ENCODE data around the gene SLC11A2.
"Not testable (repeated sequence)": the region's sequence is repeated elsewhere in the genome, so short reads cannot be mapped to it uniquely, and the experiment has no call there.

SLC11A2 gene

DNA sequence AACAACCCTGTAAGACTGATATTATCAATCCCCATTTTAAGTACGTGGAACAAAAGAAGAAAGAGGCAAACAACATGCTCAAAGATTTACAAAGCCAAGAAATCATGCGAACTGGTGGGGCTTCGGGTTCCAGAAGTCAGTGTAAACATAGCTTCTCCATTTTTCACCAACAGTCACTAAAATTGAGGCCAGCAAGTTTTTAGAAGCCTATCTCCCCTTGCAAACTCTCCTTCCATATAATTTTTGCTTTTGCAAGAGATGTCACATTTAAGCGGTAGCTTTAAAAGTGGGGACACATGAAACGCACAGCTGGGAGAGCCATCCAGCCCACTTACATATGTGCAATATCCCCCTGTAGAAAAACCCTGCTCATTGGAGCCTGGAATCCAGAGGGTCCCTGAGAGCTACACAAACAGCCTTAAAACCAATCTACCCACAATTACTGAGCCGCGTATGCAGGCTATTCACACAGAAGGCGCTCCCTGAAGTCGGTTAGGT, 797 bp downstream of the SLC11A2 start:
- DNase-seq, result no peak

DNA sequence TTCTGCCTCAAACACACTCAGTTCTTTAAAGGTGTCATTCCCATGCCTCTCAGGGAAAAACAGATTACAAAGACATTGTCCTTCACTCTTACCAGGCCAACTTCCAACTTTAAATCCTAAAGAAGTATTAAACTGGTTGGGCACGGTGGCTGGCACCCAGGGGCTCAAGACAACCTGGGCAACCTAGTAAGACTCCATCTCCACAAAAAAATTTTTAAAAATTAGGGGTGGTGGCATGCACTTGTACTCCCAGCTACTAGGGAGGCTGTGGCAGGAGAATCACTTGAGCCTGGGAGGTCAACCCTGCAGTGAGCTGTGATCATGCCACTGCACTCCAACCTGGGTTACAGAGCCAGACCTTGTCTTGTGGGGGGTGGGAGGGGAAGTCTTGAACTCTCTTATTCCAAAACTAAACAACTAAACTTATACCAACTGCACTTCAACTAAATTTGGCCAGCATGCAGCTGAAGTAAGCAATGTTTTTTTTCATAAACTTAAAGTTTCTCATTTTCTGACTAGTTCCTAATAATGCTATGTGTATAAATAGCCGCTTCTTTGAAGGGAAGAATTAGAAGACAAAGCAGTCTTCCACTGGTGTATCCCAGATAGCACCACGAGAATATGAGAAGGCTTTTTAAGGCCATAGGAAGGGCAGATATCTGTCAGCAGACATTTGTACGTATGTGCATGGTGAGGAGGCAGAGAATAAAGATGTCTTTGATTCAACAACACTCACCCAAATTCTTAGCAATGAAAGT, 2.4 kb downstream of the SLC11A2 start:
- DNase-seq, result no peak

DNA sequence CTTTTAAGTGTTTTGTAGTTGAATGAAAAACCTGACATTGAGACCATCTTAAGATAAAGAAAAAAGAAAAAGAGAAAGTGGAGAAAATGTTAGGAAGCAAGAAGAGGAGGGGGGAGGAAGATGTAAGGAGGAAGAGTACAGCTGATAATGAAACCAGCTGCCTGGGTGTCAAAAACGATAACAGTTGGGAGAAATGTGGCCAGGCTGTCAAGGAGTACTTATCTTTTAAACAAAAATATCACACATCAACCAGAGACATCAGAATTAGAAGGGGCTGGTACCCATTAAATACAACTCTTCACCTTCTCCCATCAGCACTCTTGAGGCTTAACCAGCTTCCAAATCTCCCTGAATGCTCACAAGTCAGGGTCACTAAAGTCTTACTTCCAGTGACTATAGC, 4.5 kb downstream of the SLC11A2 start:
- DNase-seq, result no peak

DNA sequence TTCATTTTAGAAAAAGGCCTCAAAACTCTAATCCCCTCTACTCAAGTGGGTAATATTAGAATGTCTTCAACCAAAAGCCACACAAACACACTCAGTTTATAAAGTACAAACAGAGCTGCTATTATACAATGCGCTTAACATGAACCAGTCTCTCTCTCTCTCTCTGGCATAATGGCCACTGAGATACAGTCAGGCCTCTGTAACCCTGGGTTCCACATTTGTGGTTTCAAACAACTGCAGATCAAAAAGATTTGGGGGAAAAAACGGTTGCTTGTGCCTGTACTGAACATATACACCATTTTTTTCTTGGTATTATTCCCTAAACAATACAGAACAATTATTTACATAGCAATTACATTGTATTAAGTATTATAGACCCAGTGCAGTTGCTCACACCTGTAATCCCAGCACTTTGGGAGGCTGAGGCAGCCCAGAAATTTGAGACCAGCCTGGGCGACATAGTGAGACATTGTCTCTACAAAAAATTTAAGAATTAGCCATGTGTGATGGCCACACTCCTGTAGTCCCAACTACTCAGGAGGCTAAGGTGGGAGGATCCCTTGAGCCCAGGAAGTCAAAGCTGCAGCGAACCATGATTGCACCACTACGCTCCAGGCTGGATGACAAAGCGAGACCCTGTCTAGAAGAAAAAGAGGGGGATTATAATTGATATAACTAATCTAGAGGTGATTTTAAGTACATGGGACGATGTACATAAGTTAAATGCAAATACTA, 5.6 kb downstream of the SLC11A2 start:
- DNase-seq, result no peak

DNA sequence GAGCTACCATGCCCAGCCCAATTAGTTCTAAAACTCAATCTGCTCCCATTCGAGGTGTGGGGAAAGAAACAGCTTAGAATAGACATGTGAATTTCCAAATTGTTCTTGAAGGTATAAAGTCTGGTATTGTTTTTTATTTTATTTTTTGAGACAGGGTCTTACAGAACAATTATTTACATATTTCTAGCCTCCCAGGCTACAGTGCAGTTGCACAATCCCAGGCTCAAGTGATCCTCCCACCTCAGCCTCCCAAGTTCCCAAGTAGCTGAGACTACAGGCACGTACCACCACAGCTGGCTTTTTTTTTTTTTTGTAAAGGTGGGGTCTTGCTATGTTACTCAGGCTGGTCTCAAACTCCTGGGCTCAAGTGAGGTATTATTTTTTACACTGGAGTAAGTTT, 6.3 kb downstream of the SLC11A2 start:
- no peak for DNase-seq

DNA sequence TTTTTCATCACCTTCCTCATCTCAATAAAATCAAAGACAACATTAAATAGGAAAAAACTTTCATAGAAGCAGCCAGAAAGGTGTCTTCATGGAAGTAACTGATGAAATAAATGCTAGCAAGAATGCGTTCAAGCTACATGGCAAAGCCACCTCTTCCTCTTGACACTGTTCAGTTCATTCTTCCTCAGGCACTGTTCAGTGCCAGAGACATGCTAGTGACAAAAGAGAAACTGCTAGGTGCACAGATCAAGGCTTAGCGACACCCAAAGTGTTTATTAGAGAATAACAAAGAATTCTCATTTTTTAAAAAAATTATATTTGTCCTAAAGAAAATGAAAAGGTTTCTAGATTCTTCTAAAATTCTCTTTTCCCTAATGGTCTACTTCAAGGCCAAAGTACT, 7.2 kb downstream of the SLC11A2 start:
- DNase-seq, result no peak

DNA sequence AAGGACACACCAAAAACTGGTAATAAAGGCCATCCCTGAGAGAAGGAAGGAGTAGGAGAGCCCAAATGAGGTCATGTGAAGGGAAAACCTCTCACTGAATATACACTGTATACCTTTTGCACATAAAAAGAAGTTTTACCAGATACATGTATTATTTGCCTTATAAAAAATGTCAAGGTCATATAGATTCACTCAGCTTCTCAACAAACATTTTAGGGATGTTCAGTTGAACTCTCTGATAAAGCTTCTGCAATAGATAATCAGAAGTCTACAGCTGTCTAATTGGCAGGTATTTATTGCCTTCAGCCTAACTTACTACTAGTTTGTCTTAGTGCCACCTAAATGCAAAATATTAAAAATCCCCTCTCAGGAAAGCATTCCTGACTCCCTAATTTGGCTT, 8.7 kb downstream of the SLC11A2 start:
- no peak for DNase-seq

DNA sequence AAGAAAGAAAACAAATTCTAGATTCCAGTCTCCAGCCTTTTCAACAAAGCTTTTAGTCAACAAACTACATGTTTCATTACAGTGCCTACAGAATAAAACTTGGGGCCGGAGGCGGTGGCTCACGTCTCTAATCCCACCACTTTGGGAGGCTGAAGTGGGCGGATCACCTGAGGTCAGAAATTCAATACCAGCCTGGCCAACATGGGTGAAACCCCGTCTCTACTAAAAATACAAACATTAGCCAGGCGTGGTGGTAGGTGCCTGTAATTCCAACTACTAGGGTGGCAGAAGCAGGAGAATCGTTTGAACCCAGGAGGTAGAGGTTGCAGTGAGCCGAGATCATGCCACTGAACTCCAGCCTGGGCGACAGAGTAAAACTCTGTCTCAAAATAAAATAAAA, 11.7 kb downstream of the SLC11A2 start:
- not testable (repeated sequence) for DNase-seq

DNA sequence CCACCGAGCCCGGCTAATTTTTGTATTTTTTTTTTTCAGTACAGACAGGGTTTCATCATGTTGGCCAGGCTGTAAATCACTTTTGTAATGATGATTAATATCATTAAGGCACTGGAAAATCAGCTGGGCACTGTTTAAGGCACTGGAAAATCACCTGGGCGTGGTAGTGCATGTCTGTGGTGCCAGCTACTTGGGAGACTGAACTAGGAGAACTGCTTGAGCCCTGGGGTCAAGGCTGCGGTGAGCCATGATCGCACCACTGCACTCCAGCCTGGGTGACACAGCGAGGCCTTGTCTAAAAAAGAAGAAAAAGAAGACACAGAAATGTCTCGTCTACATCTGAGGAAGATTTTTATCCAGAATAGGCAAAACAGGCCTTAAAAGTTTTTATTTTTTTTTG, 12.7 kb downstream of the SLC11A2 start:
- DNase-seq, result no peak

DNA sequence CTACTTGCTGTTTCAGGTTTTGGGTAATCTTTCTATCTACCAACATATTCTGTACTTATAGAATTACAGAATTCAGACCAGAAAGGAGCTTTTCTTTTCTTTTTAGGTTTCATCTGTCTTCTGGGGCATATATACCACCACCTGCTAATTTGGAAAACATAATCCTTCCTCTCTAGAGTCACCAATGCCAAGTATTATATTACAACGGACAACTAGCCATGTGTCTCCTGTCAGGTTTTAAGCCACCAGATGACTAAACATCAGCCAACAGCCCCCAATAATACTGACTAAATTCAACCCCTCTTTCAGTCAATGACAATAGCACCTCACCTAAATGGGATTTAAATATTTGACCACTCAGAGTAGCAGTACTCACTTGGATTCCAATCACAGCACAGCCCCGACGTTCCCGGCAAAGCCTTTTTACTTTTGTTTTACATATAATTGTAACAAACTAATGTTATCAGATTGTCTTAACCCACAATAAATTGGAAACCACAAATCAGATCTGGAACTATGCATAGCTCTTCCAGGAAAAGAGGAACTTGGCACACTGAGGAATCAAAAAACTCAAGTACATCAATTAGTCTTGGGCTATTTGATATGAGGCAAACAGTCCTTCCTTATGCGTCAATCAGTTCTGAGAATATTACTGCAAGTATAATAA, 13.5 kb downstream of the SLC11A2 start:
- DNase-seq, result no peak

DNA sequence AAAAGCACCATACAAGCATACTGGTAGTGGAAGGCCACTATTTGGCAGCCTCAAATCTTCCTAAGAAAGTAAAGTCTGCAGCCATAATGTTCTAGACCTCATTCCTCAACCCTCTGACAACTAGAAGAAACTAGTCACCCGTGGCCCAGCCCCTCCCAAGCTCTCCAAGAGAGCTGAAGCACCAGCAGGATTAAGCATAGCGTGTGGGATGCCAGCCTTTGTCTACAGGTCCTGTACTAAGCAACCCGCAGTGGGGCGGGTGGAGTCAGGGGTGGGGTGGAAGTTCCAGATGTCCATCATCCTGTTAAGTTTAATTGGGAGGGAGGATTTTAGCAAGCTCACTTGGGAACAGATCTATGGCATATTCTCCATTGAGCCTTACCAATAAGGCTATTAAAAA, 14.2 kb downstream of the SLC11A2 start:
- DNase-seq, result no peak

DNA sequence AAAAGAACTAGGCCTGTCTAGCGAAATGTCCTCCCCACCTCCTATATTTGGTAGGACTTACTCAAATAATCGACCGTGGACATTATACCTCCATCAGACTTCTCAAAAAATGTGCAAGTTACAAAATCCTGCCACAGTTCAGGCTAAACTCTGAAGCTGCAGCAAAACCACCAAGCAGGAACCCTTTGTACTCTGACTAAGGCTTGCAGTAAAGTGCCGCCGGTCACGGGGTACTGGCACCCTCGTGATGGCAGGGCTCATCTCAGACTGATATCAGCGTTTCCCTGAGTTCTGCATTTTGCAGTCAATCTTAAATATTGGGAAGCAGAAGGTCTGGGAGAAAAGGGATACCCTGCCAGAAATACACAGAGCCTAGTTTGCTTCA, 17.1 kb downstream of the SLC11A2 start:
- DNase-seq, result no peak

DNA sequence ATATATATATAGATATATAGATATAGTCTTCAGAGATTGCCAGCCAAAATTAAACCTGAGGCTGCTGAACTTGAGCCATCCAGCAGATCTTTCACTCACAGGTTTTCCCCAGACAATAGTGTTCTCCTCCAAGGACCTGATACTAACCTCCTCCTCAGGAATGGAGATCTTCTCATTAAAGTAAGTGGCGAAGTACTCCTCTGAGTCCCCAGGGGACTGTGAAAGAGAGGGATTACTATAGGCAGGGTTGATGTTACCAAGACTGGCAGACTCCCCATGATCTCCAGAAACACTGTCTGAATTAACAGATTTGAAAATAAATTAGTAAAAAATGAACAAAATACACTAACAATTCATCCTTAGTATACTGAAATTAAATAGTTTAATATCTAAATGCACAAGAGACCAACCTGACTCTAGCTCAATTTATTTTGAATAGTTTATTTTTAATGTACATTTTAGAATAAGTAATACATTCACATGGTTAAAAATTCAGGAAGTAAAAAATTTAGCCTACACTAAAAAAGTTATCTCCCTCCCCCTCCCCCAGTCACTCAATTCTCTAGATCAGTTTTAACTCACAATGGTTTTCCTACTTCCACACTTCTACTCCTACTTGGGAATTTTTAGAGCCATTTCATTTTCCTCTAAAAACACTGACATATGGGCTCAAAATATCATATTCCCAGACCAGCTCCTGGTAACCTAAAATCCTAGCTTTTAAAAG, 17.7 kb downstream of the SLC11A2 start:
- no peak for DNase-seq

DNA sequence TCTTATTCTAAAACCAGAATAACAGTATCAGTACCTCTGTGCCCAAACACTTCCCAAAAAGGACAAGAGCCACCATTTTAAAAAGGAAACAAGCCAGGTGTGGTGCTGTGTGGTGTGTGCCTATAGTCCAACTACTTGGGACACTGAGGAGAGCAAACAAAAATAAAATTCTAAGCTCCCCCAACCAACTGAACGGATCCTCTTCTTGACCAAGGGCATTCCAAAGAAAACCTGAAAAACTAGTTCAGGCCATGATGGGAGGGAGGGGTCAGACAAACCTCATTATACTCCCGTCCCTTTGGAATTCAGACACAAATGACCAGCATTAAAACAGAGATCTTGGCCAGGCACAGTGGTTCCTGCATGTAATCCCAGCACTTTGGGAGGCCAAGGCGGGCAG, 20.5 kb downstream of the SLC11A2 start:
- DNase-seq, result no peak

DNA sequence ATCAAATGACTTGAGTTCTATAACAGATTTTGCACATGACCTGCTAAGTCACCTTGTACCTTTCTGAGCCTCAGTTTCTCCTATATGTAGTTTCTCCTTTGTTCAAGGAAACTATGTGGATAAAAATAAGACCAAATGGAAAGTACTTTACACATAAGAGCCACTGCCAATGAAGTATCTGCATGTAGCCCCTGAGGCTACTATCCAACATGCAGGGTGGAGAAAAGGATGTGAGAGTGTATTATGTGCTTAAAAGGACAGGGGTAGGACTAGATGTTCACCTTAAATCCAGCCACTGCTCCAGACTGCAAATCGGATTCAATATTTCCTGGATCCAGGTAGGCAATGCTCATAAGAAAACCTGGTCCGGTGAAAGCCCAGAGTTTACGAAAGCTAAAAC, 21.2 kb downstream of the SLC11A2 start:
- DNase-seq, result no peak

DNA sequence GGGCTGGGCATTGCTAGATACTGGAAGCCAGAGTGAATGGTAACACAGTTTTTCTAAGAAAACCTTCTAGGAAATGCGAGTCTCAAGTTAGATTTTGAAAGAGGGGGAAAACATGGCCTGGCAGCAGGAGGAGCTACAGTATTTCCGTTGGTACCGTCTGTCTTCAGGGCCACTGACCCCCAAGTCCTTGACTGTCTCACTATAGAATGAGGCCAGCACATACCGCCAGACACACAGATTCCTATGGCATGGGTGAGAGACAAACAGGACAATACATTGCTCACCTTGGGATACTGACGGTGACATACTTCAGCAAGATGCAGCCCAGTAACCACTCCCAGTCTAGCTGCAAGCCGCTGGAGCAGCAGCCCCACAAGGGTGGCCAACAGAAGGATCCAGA, 21.7 kb downstream of the SLC11A2 start:
- DNase-seq, result no peak

DNA sequence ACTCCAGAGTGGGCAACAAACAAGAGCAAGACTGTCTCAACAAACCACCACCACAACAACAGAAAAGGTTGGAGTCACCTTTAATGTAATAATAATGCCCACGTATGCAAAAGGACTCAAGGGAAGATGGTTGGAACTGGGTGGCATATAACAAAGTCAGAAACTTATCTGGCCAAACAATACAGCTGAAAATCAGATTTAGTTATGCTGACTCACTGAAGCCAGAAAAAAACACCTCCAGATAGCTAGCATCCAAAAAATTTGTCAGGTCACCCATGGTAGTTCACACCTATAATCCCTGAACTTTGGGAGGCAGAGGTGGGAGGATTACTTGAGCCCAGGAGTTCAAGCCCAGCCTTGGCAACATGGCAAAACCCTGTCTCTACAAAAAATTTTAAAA, 24.4 kb downstream of the SLC11A2 start:
- no peak for DNase-seq

DNA sequence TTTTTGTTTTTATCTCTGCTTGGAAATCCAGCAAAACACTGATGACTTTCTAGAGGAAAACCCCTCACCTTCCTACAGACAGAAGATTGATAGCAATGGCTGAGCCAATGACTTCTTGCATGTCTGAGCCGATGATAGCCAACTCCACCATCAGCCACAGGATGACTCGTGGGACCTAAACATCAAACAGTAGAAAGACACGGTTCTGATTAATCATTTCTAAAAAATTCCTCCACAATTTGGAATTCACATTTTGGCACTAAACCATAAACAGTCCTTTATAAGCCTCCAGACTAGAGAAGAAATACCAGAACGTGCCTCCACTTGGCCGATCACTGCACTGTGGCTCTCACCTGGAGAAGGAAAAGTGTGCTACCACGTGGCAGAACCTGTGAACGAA, 25.9 kb downstream of the SLC11A2 start:
- no peak for DNase-seq

DNA sequence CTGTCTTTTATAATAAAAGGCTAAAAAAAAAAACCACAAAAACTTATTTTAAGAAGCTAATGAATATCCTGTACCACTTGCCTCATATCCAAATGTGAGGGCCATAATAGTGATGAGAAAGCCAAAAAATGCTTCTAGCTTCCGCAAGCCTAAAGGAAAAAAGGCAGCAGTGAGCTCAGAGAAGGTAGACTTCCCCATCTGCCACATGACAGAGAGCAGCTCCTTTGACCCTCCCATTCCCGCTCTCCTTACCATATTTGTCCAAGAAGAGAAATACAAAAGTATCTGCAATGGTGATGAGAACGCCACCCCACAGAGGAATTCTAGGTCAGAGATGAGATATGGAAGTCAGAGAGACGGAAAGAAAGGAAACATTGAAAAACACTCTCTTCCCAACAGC, 27.1 kb downstream of the SLC11A2 start:
- DNase-seq, result no peak

DNA sequence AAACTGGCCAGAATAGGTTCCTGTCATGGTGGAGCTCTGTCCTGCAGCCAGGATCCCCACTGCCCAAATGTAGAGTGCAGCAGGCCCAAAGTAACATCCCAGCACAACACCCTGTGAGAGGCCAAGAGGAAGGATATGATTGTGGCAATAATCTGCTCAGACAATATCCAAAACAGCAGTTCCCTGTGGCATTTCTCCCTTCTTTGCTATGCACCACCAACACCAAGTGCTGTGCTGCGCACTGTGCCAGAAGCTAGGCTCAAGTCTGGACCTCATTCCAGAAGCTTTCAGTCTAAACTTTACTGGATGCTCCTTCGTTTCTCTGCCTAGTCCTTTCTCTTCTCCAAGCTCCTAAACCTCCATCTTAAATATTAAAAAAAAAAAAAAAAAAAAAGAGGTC, 33.4 kb downstream of the SLC11A2 start:
- no peak for DNase-seq

DNA sequence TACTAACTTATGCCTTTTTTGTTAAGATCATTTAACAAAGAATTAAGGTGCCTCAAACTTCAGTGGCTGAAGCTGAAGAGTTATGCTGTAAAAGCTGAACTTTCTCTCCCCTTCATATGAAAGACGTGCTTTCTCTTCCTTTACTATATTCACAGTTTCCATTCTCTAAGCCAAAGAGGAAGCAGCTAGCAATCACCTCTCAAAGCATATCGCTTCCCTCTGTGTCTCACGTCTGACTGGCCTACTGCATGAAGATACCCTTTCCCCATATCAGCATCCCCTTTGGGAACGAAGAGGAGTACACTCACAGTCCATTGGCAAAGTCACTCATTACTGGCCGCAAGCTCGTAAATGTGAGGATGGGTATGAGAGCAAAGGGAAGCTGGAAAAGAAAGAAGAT, 34.9 kb downstream of the SLC11A2 start:
- DNase-seq, result no peak

DNA sequence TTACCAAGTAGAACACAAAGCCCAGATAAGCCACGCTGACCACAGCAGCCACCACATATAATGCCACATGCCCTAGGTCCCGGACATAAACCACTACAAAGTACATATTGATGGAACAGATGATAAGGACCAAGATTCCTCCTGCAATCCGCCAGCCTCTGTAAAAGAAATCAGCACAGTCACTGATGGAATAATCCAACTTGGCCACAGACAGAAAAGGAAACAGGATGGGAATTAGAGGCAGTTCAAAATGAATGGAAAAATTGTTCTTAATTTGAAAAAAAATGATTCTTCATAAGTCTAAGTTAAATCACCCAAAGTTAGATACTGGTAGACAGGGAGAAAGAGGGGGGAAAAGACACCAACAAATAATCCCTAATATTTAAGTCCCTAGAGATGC, 35.4 kb downstream of the SLC11A2 start:
- no peak for DNase-seq

DNA sequence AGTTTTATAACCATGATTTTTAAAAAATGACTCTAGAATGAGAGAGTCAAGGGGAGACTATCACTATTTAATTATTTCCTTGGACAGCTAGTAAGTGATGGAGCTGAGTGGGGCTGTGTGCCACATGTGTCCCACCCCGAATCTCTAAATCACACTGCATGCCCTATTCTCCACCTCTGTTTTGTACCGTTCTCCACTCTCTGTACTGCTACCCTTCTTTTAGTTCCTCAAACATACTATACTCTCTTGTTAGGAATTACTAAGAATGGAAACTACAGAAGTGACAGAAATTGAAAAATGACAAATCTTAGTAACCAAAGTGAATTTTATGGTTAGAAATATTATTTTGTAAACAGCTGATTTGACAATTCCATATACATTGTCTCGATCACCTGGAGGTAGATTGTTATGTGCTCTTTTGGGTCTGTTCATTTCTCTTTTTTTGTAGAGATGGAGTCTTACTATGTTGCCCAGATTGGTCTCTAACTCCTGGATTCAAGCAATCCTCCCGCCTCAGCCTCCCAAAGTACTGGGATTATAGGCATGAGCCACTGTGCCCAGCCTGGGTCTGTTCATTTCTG, 35.9 kb downstream of the SLC11A2 start:
- DNase-seq, result no peak

Data from NCI-H2227 treated with DMSO at 0.1 percent for 48 hours (cell line).